SJSA1 (cell line): ENCODE results near the gene ZNF814. TPM values are rescaled to one million over a fixed set of nuclear protein-coding genes. Genes with fewer than 3 reads are reported as not detected.
A peak's percentile ranks its signal among the peaks of the same experiment; 100 is the strongest.
"Not testable (repeated sequence)": the region's sequence is repeated elsewhere in the genome, so short reads cannot be mapped to it uniquely, and the experiment has no call there.

Experiments used
- DNase-seq, 2 experiments: peaks; one replicate each; pipeline ENCODE4 v3.0.0-alpha.2; 2015 to 2020; ENCODE audit warnings: low spot score in 2 of 2, low read depth in 1 of 2
- H3K27ac ChIP-seq: fragments of 250-450 bp; sonication (Bioruptor Pico); 2 replicates; pipeline ENCODE4 v1.5.1; 2020; ENCODE audit warnings: mild to moderate bottlenecking, moderate library complexity
- H3K27me3 ChIP-seq: fragments of 250-450 bp; sonication (Bioruptor Pico); replicated peaks from 2 replicates; pipeline ENCODE4 v1.5.1; 2020; ENCODE audit warnings: mild to moderate bottlenecking, moderate library complexity
- H3K36me3 ChIP-seq: fragments of 250-450 bp; sonication (Bioruptor Pico); 2 replicates; pipeline ENCODE4 v1.5.1; 2020; ENCODE audit warnings: mild to moderate bottlenecking
- H3K4me1 ChIP-seq: fragments of 250-450 bp; sonication (Bioruptor Pico); replicated peaks from 2 replicates; pipeline ENCODE4 v1.6.1; 2021; ENCODE audit warnings: mild to moderate bottlenecking
- H3K4me3 ChIP-seq: fragments of 250-450 bp; sonication (Bioruptor Pico); 2 replicates; pipeline ENCODE4 v1.5.1; 2020; ENCODE audit warnings: mild to moderate bottlenecking
- H3K9me3 ChIP-seq: fragments of 250-450 bp; sonication (Bioruptor Pico); replicated peaks from 2 replicates; pipeline ENCODE4 v1.5.1; 2020; ENCODE audit warnings: mild to moderate bottlenecking
- total RNA-seq: library from RNA; depleted of rRNA; stranded (reverse); fragments of >200 nt; shearing (Covaris generic); gene quantifications from 2 replicates; pipeline ENCODE4 v1.2.3, GENCODE V29; 2014

ZNF814 gene
- total RNA-seq, 1 experiment from 2014 or later = 1.1 TPM

- Histone ChIP-seq H3K27me3 (no peaks in the 10 kb centered on the region), H3K4me3 (no peak overlapping the region), H3K4me1 (peaks cover 8% of the 10 kb centered on the region), H3K27ac (no peak overlapping the region), H3K9me3 (no peaks in the 10 kb centered on the region), H3K36me3 (peaks cover 21% of the 10 kb centered on the region)
- no peak for DNase-seq
Observed at GRCh38 chr19:57818378-57818777, 70.5 kb downstream of the ZNF814 start.

- Histone ChIP-seq H3K27me3 (no peaks in the 10 kb centered on the region), H3K27ac (no peak overlapping the region), H3K9me3 (no peaks in the 10 kb centered on the region), H3K4me3 (no peak overlapping the region), H3K4me1 (peaks cover 8% of the 10 kb centered on the region), H3K36me3 (peaks cover 20% of the 10 kb centered on the region)
- no peak for DNase-seq
Observed at GRCh38 chr19:57817976-57818375, 70.9 kb downstream of the ZNF814 start.

- no peaks in the 10 kb centered on the region for H3K27me3 ChIP-seq
- no peak for DNase-seq
- no peak overlapping the region for H3K4me3 ChIP-seq
- no peaks in the 10 kb centered on the region for H3K9me3 ChIP-seq
- peaks cover 8% of the 10 kb centered on the region for H3K4me1 ChIP-seq
- no peak overlapping the region for H3K27ac ChIP-seq
- peaks cover 16% of the 10 kb centered on the region for H3K36me3 ChIP-seq
Observed at GRCh38 chr19:57816652-57817051, 72.2 kb downstream of the ZNF814 start.

- Histone ChIP-seq H3K9me3 (no peaks in the 10 kb centered on the region), H3K27ac (no peak overlapping the region), H3K4me3 (peak overlapping the region; percentile 60), H3K4me1 (peaks cover 5% of the 10 kb centered on the region), H3K36me3 (peaks cover 12% of the 10 kb centered on the region), H3K27me3 (no peaks in the 10 kb centered on the region)
- no peak for DNase-seq
Observed at GRCh38 chr19:57815247-57816075, 73.4 kb downstream of the ZNF814 start.

GRCh38 chr19:57814505-57815246 is 74.2 kb downstream of the ZNF814 start, which contains the start of gene ZNF552:
Gene ZNF552 (minus strand): TSS chr19:57814913. CDS start chr19:57814743, 170 bp downstream.
- H3K27ac ChIP-seq = 0 out of 2 replicates have a peak within 1 kb of the TSS, but pooled peaks have one; percentile 12
- peaks cover 5% of the 10 kb centered on the region for H3K4me1 ChIP-seq
- H3K9me3 ChIP-seq = no peaks in the 10 kb centered on the region
- H3K4me3 ChIP-seq = peak within 1 kb of the TSS; percentile 60
- H3K27me3 ChIP-seq = no peaks in the 10 kb centered on the region
- peaks cover 10% of the 10 kb centered on the region for H3K36me3 ChIP-seq
- peak; percentile 75 to 85 for DNase-seq

- Histone ChIP-seq H3K9me3 (no peaks in the 10 kb centered on the region), H3K36me3 (peaks cover 5% of the 10 kb centered on the region), H3K4me1 (peaks cover 5% of the 10 kb centered on the region), H3K27ac (0 out of 2 replicates have a peak overlapping the region, but pooled peaks have one; percentile 12), H3K27me3 (no peaks in the 10 kb centered on the region), H3K4me3 (peak overlapping the region; percentile 60)
- no peak for DNase-seq
Observed at GRCh38 chr19:57813919-57814504, 74.8 kb downstream of the ZNF814 start.

GRCh38 chr19:57812975-57813820 is 75.6 kb downstream of the ZNF814 start:
- H3K4me1 ChIP-seq, DNase-seq, H3K27me3 ChIP-seq, H3K36me3 ChIP-seq, H3K27ac ChIP-seq, H3K9me3 ChIP-seq, H3K4me3 ChIP-seq: not testable (repeated sequence)

GRCh38 chr19:57812226-57812625 is 76.6 kb downstream of the ZNF814 start:
- no peak overlapping the region for H3K4me3 ChIP-seq
- no peaks in the 10 kb centered on the region for H3K27me3 ChIP-seq
- H3K9me3 ChIP-seq = no peaks in the 10 kb centered on the region
- H3K36me3 ChIP-seq = peaks cover 11% of the 10 kb centered on the region
- H3K27ac ChIP-seq = no peak overlapping the region
- peaks cover 5% of the 10 kb centered on the region for H3K4me1 ChIP-seq
- no peak for DNase-seq

GRCh38 chr19:57810410-57811295 is 78.2 kb downstream of the ZNF814 start:
- not testable (repeated sequence) for H3K27me3 ChIP-seq, H3K27ac ChIP-seq, H3K4me1 ChIP-seq, DNase-seq, H3K4me3 ChIP-seq, H3K9me3 ChIP-seq
- peaks cover 13% of the 10 kb centered on the region for H3K36me3 ChIP-seq

- Histone ChIP-seq H3K9me3 (no peaks in the 10 kb centered on the region), H3K36me3 (peaks cover 11% of the 10 kb centered on the region), H3K27ac (no peak overlapping the region), H3K27me3 (no peaks in the 10 kb centered on the region), H3K4me1 (peaks cover 8% of the 10 kb centered on the region), H3K4me3 (no peak overlapping the region)
- no peak for DNase-seq
Observed at GRCh38 chr19:57807541-57807940, 81.3 kb downstream of the ZNF814 start.

GRCh38 chr19:57803594-57804325 is 85.1 kb downstream of the ZNF814 start:
- H3K36me3 ChIP-seq = peaks cover 21% of the 10 kb centered on the region
- peak overlapping the region; percentile 80 for H3K27ac ChIP-seq
- no peaks in the 10 kb centered on the region for H3K9me3 ChIP-seq
- peak overlapping the region; percentile 46 for H3K4me3 ChIP-seq
- no peaks in the 10 kb centered on the region for H3K27me3 ChIP-seq
- DNase-seq = peak; percentile 82 to 93
- H3K4me1 ChIP-seq = peaks cover 14% of the 10 kb centered on the region

GRCh38 chr19:57803265-57803593 is 85.6 kb downstream of the ZNF814 start:
- no peak for DNase-seq
- no peaks in the 10 kb centered on the region for H3K27me3 ChIP-seq

More at GRCh38 chr19:57803265-57803593, 85.6 kb downstream of the ZNF814 start:
- Histone ChIP-seq H3K36me3 (peaks cover 18% of the 10 kb centered on the region), H3K4me1 (peaks cover 14% of the 10 kb centered on the region), H3K27ac (peak overlapping the region; percentile 80), H3K4me3 (peak overlapping the region; percentile 46), H3K9me3 (no peaks in the 10 kb centered on the region)
